Measurements from ENCODE around the gene AIF1. TPM values are rescaled to one million over a fixed set of nuclear protein-coding genes. Genes with fewer than 3 reads are reported as not detected.

The AIF1 gene
- total and polyA plus RNA-seq, 2 experiments from 2014 or later, result 13.3 to 33.7 TPM

- H4K20me1 ChIP-seq (replicated peaks; ENCODE audit: insufficient read depth), result peaks cover 52% of the 10 kb centered on the region
- H2AFZ ChIP-seq, result no peak overlapping the region
- H3K36me3 Mint-ChIP-seq (ENCODE audit: low read depth), result peaks cover 86% of the 10 kb centered on the region
- H3K9me2 ChIP-seq (ENCODE audit: insufficient read depth), result no peaks in the 10 kb centered on the region
- peaks cover 6% of the 10 kb centered on the region for H3K9me3 Mint-ChIP-seq
- ATAC-seq (no peak), DNase-seq (ENCODE audit: low spot score) (no peak)
- H3K27me3 Mint-ChIP-seq (ENCODE audit: insufficient read depth, low read depth, poor library complexity), result peaks cover 24% of the 10 kb centered on the region
- no peak for TF ChIP-seq CREB1 (CRISPR knock-in tag; IDR thresholded peaks at IDR 0.05; ENCODE audit: low read depth)
- TF ChIP-seq ETS1 (IDR thresholded peaks at IDR 0.05), result no peak
- no peak for TF ChIP-seq CTCF (conservative IDR thresholded peaks at IDR 0.05; ENCODE audit: low read depth in 2 of 2)
- TF ChIP-seq REST (IDR thresholded peaks at IDR 0.05; ENCODE audit: unreplicated experiment), result no peak
- TF ChIP-seq EZH2phosphoT487 (IDR thresholded peaks at IDR 0.05; ENCODE audit: unreplicated experiment), result no peak
- TF ChIP-seq NANOG (IDR thresholded peaks at IDR 0.05; ENCODE audit: borderline replicate concordance), result no peak
- TF ChIP-seq STAT1 (IDR thresholded peaks at IDR 0.05; ENCODE audit: unreplicated experiment), result no peak
- TF ChIP-seq ZNF114 (CRISPR knock-in tag; IDR thresholded peaks at IDR 0.05), result no peak
- TF ChIP-seq ZNF331 (CRISPR knock-in tag; IDR thresholded peaks at IDR 0.05; ENCODE audit: low read depth), result no peak
- TF ChIP-seq POLR2AphosphoS5 (IDR thresholded peaks at IDR 0.05; ENCODE audit: low read depth), result no peak
- TF ChIP-seq EZH2 (IDR thresholded peaks at IDR 0.05; ENCODE audit: low read depth, unreplicated experiment), result no peak
- no peak for TF ChIP-seq ZNF462 (CRISPR knock-in tag; IDR thresholded peaks at IDR 0.05)
- no peak for TF ChIP-seq JUNB (IDR thresholded peaks at IDR 0.05; ENCODE audit: unreplicated experiment)
- no peak overlapping the region for H3K27ac Mint-ChIP-seq
- H3K79me2 ChIP-seq (replicated peaks; ENCODE audit: insufficient read depth), result peaks cover 64% of the 10 kb centered on the region
- H3K4me1 ChIP-seq (ENCODE audit: insufficient read depth), result peaks cover 15% of the 10 kb centered on the region
- H3K27me3 ChIP-seq (ENCODE audit: insufficient read depth), result no peaks in the 10 kb centered on the region
- H3K4me3 Mint-ChIP-seq, result no peak overlapping the region
- H3K4me2 ChIP-seq, result no peak overlapping the region
- peaks cover 47% of the 10 kb centered on the region for H3F3A ChIP-seq (replicated peaks; ENCODE audit: low read depth)
- H3K27ac ChIP-seq (ENCODE audit: low read depth), result peak overlapping the region; percentile 66
- peaks cover 9% of the 10 kb centered on the region for H3K4me1 Mint-ChIP-seq
- peaks cover 66% of the 10 kb centered on the region for H3K36me3 ChIP-seq (ENCODE audit: insufficient read depth)
- H3K4me3 ChIP-seq, result no peak overlapping the region
Measured at GRCh38 chr6:31624070-31624469, 9.0 kb downstream of the AIF1 start.
